T-cell (primary cell): ENCODE results near the gene UGT2B10. TPM values are rescaled to one million over a fixed set of nuclear protein-coding genes. Genes with fewer than 3 reads are reported as not detected.

Experiments
- ATAC-seq, 4 experiments: fragments of 200-7000 bp in 3 of 4; fragments of 150-1000 bp in 1 of 4; cut with Tn5 transposase; replicated peaks in 1 of 4; 1 replicate in 3 of 4; 2 replicates in 1 of 4; pipeline ENCODE4 v1.10.0; 2021; ENCODE audit warnings: moderate library complexity in 3 of 4, mild to moderate bottlenecking in 2 of 4, moderate number of reproducible peaks in 1 of 4
- CTCF ChIA-PET, 2 donors: fragments of 300-600 bp; sonication (Branson Sonifier 250); formaldehyde crosslinking; loops; one replicate each; lab custom pipeline; 2022; ENCODE audit warnings: antibody characterized with exemption in 2 of 2; lab: Charles Lee
- POLR2A ChIA-PET, 2 donors: fragments of 300-600 bp; sonication (Branson Sonifier 250); formaldehyde crosslinking; loops; one replicate each; lab custom pipeline; 2022; ENCODE audit warnings: antibody characterized with exemption in 2 of 2; lab: Charles Lee
- DNase-seq, 35 experiments: peaks; one replicate each; pipeline versions ENCODE4 v3.0.0 to v3.0.0-alpha.2; 2013 to 2023
- H3K27ac ChIP-seq: one replicate; pipeline ENCODE4 v1.5.1; 2013; ENCODE audit warnings: low read length
- H3K27me3 ChIP-seq, 2 experiments: replicated peaks in 1 of 2; 1 replicate in 1 of 2; 2 replicates in 1 of 2; pipeline versions ENCODE4 v1.6.1 to v1.7.0; 2013; ENCODE audit warnings: low read length in 1 of 2, mixed read lengths in 1 of 2; ENCODE audit not compliant: control insufficient read depth in 2 of 2, insufficient read depth in 2 of 2; ENCODE audit errors: extremely low read depth in 1 of 2
- H3K36me3 ChIP-seq, 2 donors: 1 replicate in 1 of 2; 2 replicates in 1 of 2; pipeline versions ENCODE4 v1.6.1 to v1.7.0; 2013; ENCODE audit warnings: low read length in 1 of 2; ENCODE audit not compliant: control insufficient read depth in 2 of 2, insufficient read depth in 1 of 2; ENCODE audit errors: extremely low read depth in 1 of 2
- H3K4me1 ChIP-seq, 2 experiments: 1 replicate in 1 of 2; 2 replicates in 1 of 2; pipeline versions ENCODE4 v1.6.1 to v1.7.0; 2013; ENCODE audit warnings: low read length in 2 of 2, mixed read lengths in 1 of 2; ENCODE audit not compliant: insufficient read depth in 2 of 2, control insufficient read depth in 1 of 2; ENCODE audit errors: extremely low read depth in 1 of 2
- H3K4me3 ChIP-seq, 2 donors: 1 replicate in 1 of 2; 2 replicates in 1 of 2; pipeline versions ENCODE4 v1.5.1 to v1.7.0; 2013; ENCODE audit warnings: mild to moderate bottlenecking in 2 of 2, low read length in 1 of 2, moderate library complexity in 1 of 2; ENCODE audit not compliant: control insufficient read depth in 1 of 2; ENCODE audit errors: extremely low read depth in 1 of 2
- H3K9me3 ChIP-seq: 2 replicates; pipeline ENCODE4 v1.7.0; 2013
- H3K27ac Mint-ChIP-seq, 2 donors: one replicate each; pipeline ENCODE4 v1.8.0; 2020 to 2021; ENCODE audit warnings: mild to moderate bottlenecking in 2 of 2, mixed read lengths in 2 of 2
- H3K27me3 Mint-ChIP-seq, 2 donors: one replicate each; pipeline ENCODE4 v1.8.0; 2021 to 2022; ENCODE audit warnings: mixed read lengths in 2 of 2
- H3K36me3 Mint-ChIP-seq: one replicate; pipeline ENCODE4 v1.8.0; 2021; ENCODE audit warnings: mixed read lengths
- H3K4me1 Mint-ChIP-seq, 3 donors: one replicate each; pipeline ENCODE4 v1.8.0; 2020 to 2022; ENCODE audit warnings: mixed read lengths in 3 of 3, mild to moderate bottlenecking in 1 of 3
- H3K4me3 Mint-ChIP-seq, 3 donors: one replicate each; pipeline ENCODE4 v1.8.0; 2020 to 2022; ENCODE audit warnings: mild to moderate bottlenecking in 3 of 3, mixed read lengths in 3 of 3, moderate library complexity in 3 of 3
- H3K9me3 Mint-ChIP-seq, 3 donors: one replicate each; pipeline ENCODE4 v1.8.0; 2020 to 2022; ENCODE audit warnings: mixed read lengths in 3 of 3
- WGBS: methylation state at CpG from one replicate; pipeline ENCODE4 v1.1.5; 2013; ENCODE audit warnings: missing lambda C conversion rate; ENCODE audit not compliant: insufficient coverage; 5-methylcytosine and 5-hydroxymethylcytosine counted together
- total RNA-seq, 35 experiments: library from RNA in 6 of 35; stranded (reverse) in 6 of 35; fragments of 120-200 nt in 1 of 35; gene quantifications; one replicate each; pipeline versions ENCODE4 v1.2.1 to v1.2.4 and lab custom pipeline; 2013 to 2026

UGT2B10 gene
- total RNA-seq, 5 donors from 2014 or later (not counting 1 experiment from before 2014, with no cell fraction given) = 0.16 TPM; not detected in 4

GRCh38 chr4:68865188-68865638 lies 49.4 kb downstream of the UGT2B10 start:
- Histone ChIP-seq H3K4me1 (no peaks in the 10 kb centered on the region), H3K27ac (no peak overlapping the region), H3K27me3 (no peaks in the 10 kb centered on the region), H3K9me3 (no peaks in the 10 kb centered on the region), H3K36me3 (no peaks in the 10 kb centered on the region), H3K4me3 (no peak overlapping the region)
- 82% methylated on average over 3 of the region's 4 CpGs for WGBS
- Mint-ChIP-seq H3K27me3 (no peaks in the 10 kb centered on the region), H3K36me3 (no peaks in the 10 kb centered on the region), H3K27ac (no peak overlapping the region), H3K9me3 (no peaks in the 10 kb centered on the region), H3K4me1 (no peaks in the 10 kb centered on the region), H3K4me3 (no peak overlapping the region)
- no peak for ATAC-seq
- CTCF ChIA-PET = no interaction called here
- DNase-seq = no peak
- POLR2A ChIA-PET = no interaction called here

GRCh38 chr4:68865760-68866159 lies 50.0 kb downstream of the UGT2B10 start:
- ChIA-PET POLR2A (no interaction called here), CTCF (no interaction called here)
- Histone ChIP-seq H3K27ac (no peak overlapping the region), H3K9me3 (no peaks in the 10 kb centered on the region), H3K27me3 (no peaks in the 10 kb centered on the region), H3K36me3 (no peaks in the 10 kb centered on the region), H3K4me3 (no peak overlapping the region), H3K4me1 (no peaks in the 10 kb centered on the region)
- Mint-ChIP-seq H3K9me3 (no peaks in the 10 kb centered on the region), H3K4me3 (no peak overlapping the region), H3K4me1 (no peaks in the 10 kb centered on the region), H3K27me3 (no peaks in the 10 kb centered on the region), H3K27ac (no peak overlapping the region), H3K36me3 (no peaks in the 10 kb centered on the region)
- DNase-seq (no peak), ATAC-seq (no peak)
- 20% methylated on average over 2 of the region's 5 CpGs for WGBS

- no peaks in the 10 kb centered on the region for H3K27me3 ChIP-seq
- ChIA-PET POLR2A (no interaction called here), CTCF (no interaction called here)
- H3K9me3 ChIP-seq = no peaks in the 10 kb centered on the region
- H3K36me3 ChIP-seq = no peaks in the 10 kb centered on the region
- no peaks in the 10 kb centered on the region for H3K4me1 ChIP-seq
- no peaks in the 10 kb centered on the region for H3K4me1 Mint-ChIP-seq
- no peaks in the 10 kb centered on the region for H3K36me3 Mint-ChIP-seq
- DNase-seq (no peak), ATAC-seq (no peak)
- 87% methylated on average over 6 of the region's 8 CpGs for WGBS
- no peak overlapping the region for H3K4me3 Mint-ChIP-seq
- H3K4me3 ChIP-seq = no peak overlapping the region
- H3K27ac ChIP-seq = no peak overlapping the region
- H3K27me3 Mint-ChIP-seq = no peaks in the 10 kb centered on the region
- H3K9me3 Mint-ChIP-seq = no peaks in the 10 kb centered on the region
- H3K27ac Mint-ChIP-seq = no peak overlapping the region
Observed at GRCh38 chr4:68869274-68869773, 53.5 kb downstream of the UGT2B10 start.

- Mint-ChIP-seq H3K4me1 (no peaks in the 10 kb centered on the region), H3K27ac (no peak overlapping the region), H3K27me3 (no peaks in the 10 kb centered on the region), H3K4me3 (no peak overlapping the region), H3K36me3 (no peaks in the 10 kb centered on the region), H3K9me3 (no peaks in the 10 kb centered on the region)
- POLR2A ChIA-PET = no interaction called here
- CTCF ChIA-PET = no interaction called here
- no peaks in the 10 kb centered on the region for H3K27me3 ChIP-seq
- H3K27ac ChIP-seq = no peak overlapping the region
- H3K9me3 ChIP-seq = no peaks in the 10 kb centered on the region
- H3K4me3 ChIP-seq = no peak overlapping the region
- DNase-seq (no peak), ATAC-seq (no peak)
- H3K4me1 ChIP-seq = no peaks in the 10 kb centered on the region
- WGBS = 100% methylated on average over 1 of the region's 2 CpGs
- H3K36me3 ChIP-seq = no peaks in the 10 kb centered on the region
Observed at GRCh38 chr4:68871809-68872642, 56.2 kb downstream of the UGT2B10 start.

- ChIA-PET CTCF (interaction anchor here in 1 of 2 donors (0.7 kb wide), 1 partner anchor 960 kb away, joined by 3 read pairs; no protein-coding TSS in a partner anchor), POLR2A (no interaction called here)
- H3K4me3 Mint-ChIP-seq = no peak overlapping the region
- H3K9me3 Mint-ChIP-seq = no peaks in the 10 kb centered on the region
- H3K36me3 ChIP-seq = no peaks in the 10 kb centered on the region
- ATAC-seq = no peak
- WGBS = no CpG with 5 or more reads among the region's 3 CpGs
- H3K9me3 ChIP-seq = no peaks in the 10 kb centered on the region
- no peak for DNase-seq
- H3K4me1 Mint-ChIP-seq = no peaks in the 10 kb centered on the region
- H3K27me3 ChIP-seq = no peaks in the 10 kb centered on the region
- H3K27me3 Mint-ChIP-seq = no peaks in the 10 kb centered on the region
- no peaks in the 10 kb centered on the region for H3K4me1 ChIP-seq
- no peak overlapping the region for H3K27ac ChIP-seq
- H3K4me3 ChIP-seq = no peak overlapping the region
- H3K36me3 Mint-ChIP-seq = no peaks in the 10 kb centered on the region
- no peak overlapping the region for H3K27ac Mint-ChIP-seq
Observed at GRCh38 chr4:68872643-68873502, 57.1 kb downstream of the UGT2B10 start.

GRCh38 chr4:68874507-68874906 lies 58.7 kb downstream of the UGT2B10 start:
- Histone ChIP-seq H3K4me3 (no peak overlapping the region), H3K27ac (no peak overlapping the region), H3K9me3 (no peaks in the 10 kb centered on the region), H3K36me3 (no peaks in the 10 kb centered on the region), H3K4me1 (no peaks in the 10 kb centered on the region), H3K27me3 (no peaks in the 10 kb centered on the region)
- H3K27me3 Mint-ChIP-seq = no peaks in the 10 kb centered on the region
- ATAC-seq (no peak), DNase-seq (no peak)
- no peaks in the 10 kb centered on the region for H3K36me3 Mint-ChIP-seq
- no peaks in the 10 kb centered on the region for H3K9me3 Mint-ChIP-seq
- ChIA-PET CTCF (no interaction called here), POLR2A (no interaction called here)
- no peak overlapping the region for H3K4me3 Mint-ChIP-seq
- no peak overlapping the region for H3K27ac Mint-ChIP-seq
- no peaks in the 10 kb centered on the region for H3K4me1 Mint-ChIP-seq
